Ureter (tissue), 1 donor: ENCODE data around the gene IL17RB. TPM values are rescaled to one million over a fixed set of nuclear protein-coding genes. Genes with fewer than 3 reads are reported as not detected.

Experiments used
- DNase-seq: peaks from one replicate; pipeline ENCODE4 v3.0.0-alpha.2; 2020; ENCODE audit warnings: low spot score
- total RNA-seq: library from RNA; stranded (reverse); gene quantifications from one replicate; pipeline ENCODE4 v1.2.4, GENCODE V29; 2023
- donor health status: DM: yes; HTN: yes; CAD: no.

IL17RB gene
- total RNA-seq, 1 donor from 2014 or later = 0.65 TPM

DNA sequence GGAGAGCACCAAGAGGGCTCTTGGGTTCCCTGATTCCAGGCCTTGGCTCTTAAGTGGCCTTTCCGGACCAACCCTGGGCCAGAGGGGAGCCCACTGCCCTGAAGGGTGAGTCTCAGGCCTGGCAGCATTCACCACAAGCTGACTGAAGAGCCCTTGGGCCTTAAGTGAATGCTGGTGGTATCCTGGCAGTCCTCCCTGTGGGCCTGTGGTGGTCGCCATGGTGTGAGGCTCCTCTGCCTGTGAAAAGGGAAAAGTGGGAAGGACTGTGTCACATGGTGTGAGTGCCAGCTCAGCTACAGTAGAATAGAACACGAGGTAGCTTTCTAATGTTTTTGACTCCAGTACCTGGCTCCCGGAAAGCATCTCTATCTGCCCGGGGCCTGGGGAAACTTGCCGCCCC is 15.4 kb upstream of the IL17RB start:
- DNase-seq = no peak

DNA sequence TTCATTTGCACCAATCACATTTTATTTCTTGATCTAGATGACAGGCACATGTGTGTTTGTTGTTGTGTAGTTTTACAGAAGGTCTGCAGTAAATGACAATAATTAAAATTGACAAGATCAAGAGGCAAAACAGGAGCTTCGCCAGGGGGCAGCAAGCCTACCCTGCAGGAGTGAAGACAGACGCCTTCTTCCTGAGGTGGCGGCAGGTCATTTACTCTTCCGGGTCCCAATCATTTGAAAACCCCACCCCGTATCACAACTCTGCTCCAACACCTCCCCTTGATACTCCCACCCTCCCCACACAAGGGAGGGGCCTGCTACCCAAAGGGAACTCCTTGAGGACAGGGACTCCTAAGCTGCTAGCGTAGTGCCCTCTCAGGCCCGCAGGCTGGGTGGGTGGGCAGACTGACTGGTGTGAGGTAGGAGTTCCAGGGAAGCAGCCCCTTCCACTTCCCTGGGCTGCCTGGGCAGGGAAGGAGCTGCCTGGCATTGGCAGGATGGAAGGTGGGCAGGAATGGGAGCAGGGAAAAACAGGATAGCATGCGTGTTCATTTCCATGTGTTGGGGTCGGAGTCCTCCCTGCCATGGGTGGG is 13.2 kb upstream of the IL17RB start:
- DNase-seq = no peak

DNA sequence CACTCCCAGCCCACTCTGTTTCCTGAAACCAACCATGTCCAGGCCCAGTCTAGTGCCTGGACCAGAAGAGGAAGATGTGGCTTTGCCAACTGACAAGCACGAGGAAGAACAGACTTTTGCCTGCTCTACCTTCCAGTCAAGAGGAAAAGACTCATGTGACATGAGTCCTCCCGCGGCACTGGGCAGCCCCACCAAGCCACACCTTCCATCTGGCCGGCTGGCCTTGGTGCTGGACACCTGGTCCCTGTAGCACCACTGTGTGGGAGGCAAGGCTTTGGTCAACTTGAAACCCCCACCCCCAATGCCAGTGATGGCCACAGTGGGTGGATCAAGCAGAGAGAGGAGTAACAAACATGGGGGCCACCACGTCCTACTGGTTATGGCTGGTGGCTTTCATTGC is 12.7 kb upstream of the IL17RB start:
- DNase-seq = no peak

DNA sequence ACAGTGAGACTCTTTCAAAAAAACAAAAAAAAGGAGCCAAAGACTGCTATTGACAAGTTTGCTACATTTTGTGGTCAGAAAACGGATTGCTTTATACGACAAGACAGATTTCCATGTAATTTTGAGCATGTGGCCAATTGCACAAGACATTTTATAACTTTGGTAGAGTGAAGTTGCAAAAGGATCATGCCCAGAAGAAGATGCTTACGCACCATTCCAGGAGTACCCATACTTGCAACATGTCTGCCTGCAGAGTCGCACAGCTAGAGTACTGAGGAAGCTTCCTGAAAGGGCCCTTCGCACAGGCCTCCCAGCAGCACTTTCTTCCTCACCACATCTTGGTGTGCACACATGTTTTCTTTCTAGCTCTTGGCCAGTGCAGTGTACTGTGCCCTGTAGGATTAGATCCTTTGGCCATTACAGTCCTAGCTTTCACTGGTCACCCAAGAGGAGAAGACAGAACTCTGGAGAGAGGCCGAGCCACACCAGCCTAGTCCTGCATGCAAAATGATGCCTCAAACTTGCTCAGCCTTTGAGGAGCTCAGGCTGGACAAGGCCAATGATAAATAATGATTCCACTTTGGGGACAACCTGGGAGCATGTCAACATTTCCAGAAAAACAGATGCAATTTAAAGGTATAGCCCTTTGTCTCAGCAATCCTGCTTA is 11.8 kb upstream of the IL17RB start:
- no peak for DNase-seq

DNA sequence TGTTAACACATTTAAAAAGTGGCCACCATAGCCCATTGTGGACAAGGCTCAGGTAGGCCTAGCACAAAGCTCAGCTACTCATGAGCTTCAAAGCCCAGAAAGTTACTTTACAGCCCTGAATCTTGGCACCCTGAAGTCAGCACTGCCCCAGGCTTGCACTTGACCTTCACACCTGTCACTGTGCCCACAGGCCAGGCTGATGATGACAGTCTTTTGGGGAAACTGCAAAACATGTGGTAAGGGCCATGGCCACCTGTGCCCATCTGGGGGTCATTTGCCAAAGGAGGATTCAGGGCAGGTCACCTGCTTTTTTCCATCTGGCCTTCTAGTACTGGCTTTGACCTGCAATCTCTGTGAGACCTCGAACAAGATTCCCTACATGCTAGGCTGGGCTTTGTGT is 11.1 kb upstream of the IL17RB start:
- no peak for DNase-seq

DNA sequence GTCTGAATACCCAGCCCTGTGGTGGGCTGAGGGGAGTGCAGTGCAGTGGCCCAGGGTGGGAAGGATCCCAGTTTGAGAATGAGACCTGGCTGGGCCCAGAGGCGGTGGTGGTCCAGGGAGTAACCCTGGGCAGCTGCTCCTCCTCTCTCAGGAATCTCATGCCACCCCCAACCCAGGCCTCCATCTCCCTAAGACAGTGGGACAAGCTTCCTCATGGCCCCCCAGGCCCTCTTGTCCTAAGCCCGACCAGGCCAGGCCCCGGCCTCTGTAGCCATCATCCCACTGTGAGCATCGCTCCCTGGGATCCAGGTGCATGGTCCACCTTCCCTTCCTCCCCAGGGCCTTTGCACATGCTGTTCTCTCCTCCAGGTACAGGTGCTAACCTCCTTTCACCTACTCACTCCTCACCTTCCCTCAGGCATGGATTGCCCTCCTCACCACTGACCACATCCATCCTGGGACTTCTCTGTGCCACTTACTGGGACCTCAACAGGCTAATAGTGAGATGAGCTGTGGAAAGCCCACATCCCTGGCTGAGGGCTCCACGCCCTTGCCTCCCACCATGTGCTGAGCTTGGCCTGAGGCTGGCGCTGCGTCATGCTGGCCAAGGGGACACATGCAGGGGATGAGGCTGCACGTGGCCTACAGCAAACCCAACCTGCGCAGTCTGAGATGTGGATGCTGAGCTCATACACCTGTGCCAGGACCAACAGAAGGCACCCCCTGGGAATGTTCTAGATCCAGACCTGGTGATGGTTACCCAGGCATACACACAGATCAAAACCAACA is 10.1 kb upstream of the IL17RB start:
- DNase-seq = no peak

DNA sequence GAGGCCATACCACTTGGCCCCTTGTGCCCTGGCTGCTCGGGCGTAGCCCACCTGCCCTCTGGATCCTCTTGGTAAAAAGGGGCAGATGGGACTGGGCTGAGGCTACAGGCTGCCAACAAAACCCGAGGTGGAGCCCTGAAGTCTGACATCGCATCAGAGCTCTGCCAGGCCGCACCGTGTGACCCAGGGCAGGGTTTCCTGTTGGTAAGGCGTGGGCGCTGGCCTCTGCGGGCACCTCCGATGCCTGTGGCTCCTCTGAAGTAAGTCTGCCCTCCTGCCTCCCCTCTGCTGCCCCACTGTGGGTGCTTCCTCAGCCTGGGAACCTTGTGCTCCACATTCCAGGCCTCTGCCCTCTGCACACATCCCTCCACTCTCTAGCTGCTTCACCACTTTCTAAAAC is 9.0 kb upstream of the IL17RB start:
- no peak for DNase-seq

DNA sequence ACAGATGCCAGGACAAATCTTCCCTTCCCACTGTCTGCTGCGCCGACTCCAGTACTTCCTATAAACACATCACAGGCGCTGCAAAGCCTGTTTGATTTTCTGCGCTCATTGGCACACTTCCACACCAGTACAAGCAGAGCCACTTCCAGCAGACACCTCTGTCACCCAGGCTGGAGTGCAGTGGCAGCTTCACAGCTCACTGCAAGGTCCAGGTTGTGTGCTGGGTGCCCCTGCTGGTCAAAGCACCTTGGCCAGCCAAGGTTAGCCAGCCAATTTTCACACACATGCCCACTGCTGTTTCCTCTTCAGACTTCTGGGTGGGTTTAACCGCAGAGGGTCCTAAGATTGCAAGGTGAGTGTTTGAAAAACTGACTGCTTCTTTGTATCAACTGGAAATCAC is 5.1 kb upstream of the IL17RB start:
- no peak for DNase-seq

DNA sequence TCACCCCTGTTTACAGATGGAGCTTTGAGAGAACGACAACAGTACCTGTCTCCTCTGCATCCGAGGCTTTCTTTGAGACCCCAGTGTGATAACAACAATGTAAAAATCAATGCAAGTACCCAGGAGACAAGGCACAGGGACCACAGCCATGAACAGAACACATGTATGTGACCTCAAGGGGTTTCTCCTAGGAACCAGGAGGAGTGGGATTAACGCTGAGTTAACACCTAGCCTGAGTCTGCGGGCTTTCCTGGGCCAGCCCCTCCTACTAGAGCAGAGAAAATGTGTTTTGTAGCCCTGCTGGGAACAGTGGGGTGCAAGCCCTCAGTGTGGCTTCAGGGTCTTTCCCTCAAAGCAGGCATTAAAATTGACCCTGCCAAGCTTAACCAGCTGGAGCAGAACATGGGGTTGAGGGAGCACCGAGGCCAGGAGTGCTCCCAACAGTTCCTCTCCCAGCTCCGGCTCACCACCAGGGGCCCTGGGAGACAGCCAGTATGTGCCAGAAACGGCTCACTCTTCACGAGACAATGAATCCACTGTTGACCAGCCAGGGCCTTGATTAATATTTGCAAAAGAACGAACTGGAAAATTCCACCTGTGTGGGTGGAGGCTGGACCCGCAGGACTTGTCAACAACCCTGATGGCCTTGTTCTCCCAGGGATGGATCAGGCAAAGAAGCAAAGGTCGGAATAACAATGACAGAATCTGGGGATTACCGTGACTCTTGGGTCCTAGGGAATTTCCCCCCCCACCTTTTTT is 3.8 kb upstream of the IL17RB start:
- DNase-seq = no peak

DNA sequence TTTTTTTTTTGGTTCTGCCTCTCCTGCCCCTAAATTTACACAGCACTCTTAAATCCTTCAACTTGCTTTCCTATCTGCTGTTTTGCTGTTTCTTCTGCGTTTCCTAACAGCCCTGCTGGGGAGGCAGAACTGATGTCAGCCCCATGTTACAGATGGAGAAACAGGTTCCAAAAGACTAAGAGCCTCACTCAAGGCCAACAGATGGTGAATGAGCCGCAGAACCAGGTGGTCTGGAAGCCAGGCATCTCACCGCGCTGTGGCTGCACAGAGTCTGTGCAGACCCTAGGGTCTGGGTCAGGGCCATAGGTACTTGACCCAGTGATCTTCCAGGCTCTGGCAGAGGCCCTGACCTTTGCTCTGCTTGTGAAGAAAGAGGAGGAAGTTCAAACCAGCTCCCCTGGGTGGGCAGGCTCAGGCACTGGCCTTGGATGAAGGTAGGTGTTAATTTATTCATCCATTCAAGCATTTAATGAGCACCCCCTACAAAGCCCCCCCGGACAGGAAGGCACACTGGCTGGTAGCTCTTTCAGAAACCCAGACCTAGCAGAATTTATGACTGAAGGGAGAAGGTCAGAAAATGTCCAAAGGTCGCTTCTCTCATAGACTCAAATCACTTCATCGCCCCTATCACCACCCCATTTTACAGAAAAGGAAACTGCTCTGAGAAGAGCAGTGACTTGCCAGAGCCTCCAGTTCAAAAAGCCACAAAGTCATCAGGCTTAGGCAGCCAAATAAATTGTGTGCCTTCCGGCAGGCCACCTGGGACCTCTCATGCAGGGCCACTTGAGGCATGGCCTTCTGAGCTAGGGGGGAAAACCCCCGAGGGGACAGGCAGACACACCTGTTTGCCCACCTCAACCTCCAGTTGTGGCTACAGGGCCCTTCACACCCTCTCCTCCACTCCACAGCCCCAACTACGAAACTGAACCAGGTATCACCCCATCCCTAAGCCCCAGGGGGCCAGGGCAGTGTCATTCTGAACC is 2.9 kb upstream of the IL17RB start:
- DNase-seq = no peak

DNA sequence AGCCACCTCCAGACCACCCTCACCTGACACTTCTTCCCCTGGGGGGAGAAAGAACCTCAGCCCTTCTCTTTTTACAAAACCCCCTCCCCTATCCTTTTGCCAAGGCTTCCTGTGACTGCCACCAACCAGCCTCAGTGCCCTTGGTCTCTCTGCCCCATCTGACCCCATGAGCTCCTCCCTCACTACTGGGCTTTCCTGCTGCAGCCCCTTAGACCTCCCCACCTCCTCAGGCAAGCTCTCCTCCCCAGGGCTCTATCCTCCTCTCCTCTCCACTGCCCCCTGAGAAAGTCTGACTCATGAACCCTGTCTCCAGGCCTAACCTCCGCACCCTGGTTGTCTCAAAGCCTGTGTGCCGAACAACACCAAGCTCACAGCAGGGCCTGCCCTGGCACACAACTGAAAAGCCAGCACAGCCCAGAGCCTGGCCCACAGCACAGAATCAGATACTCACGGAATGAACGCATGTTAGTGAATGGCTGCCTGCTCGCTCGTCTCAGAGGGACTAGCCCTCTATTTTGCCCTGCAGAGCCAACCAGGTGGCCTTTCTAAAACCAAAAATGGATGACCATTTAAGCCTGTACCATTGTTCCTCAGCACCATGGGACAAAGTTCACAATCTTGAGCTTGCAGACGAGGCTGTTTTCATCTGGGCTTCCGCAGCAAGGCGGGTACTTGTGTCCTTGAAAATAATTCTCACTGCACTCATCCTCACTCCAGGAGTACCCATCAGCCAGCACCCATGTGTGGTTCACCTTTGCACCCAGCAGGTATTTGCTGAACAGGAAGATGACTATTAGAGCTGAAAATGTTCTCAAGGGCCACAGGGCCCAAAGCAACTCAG is 1.9 kb upstream of the IL17RB start:
- no peak for DNase-seq

DNA sequence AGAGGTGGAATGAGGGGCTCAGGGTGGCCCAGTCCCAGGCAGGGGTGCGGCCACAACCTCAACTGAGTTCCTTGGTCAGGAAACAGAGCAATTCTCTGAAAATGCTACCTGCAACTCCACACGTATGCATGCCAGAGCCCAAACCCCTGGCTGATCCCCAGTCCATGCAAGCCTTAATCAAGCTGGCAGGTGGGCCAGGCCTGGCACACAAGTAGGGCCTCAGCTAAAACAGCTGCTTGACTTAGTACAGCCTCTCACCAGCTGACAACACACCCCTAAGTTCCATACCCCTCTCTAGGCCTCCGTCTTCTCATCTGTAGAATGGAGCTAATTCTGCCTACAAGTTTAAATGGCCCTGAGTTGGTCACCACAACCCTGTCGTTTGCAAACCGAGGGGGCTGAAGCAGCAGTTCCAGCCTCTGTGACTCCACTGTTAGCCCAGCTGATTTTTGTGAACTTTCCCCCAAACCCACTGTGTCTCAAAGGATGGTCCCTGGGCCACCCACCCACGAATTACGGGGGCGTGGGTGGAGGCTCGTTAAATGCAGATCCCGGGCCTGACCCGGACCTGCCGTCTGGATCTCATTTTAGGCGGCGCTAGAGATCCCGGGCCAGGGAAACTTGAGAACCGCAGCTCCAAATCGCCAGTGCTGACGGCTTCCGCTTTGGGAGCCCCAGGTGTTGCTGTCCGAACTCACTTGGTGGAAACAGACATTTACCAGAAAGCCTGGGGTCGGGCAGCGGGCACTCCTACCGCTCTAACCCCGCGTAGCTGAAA is 1.1 kb upstream of the IL17RB start:
- peak; percentile 58 for DNase-seq

DNA sequence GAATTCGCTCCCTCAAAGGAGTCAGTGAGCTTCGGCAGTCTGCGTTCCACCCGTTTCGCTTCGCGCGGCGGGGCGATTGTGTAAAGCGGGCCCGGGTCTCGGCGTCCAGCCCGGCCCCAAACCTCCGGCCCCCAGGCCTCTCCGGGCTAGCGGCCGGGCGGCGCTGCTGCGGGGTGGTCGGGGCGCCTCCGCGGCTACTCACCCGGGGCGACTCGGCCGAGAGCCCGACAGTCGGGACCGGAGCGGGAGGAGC is 561 bp upstream of the IL17RB start:
- DNase-seq = no peak

DNA sequence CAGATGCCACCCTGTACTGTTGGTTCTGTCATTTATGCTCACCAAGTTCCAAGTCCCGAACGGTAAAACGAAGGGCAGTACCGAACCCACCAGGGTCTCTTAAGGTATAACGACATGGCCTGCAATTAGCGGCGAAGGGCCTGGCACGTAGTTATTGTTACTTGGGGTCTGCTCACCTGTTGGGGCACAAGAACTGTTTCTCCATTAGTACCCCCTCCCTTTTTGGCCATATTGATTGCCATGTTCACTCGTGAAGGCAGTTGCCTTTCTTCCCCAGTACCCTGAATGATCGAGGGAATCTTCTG is 435 bp downstream of the IL17RB start:
- no peak for DNase-seq

DNA sequence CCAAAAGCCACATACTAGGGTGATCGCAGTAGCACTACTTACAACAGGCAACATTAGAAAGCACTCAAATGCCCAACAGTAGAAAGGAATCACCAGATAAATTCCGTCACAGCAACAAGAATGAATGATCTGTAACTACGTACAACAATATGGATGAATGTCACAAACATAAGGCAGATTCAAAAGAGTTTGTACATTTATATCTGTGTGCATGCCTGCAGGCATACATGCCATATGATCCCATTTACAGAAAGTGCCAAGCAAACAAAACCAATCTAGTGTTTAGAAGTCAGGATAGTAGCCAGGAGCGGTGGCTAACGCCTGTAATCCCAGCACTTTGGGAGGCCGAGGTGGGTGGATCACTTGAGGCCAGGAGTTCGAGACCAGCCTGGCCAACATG is 3.5 kb downstream of the IL17RB start:
- DNase-seq = no peak

DNA sequence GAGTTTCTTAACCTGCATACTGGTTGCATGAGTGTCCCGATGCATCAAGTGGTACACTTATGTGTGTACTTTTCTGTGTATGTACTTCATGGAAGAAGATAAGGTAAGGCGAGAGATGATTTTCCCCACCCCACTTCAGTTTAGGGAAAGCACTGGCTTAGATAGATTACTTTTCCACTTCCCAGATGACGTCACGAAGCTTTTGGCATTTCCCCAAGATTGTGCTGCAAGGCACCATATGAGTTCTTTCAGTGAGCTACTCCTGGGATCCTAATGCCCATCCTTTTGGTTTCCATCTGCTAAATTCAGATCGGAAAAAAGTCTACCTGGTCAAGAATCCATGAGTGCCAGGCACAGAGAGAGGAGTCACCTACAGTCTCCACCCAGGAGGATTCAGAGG is 4.5 kb downstream of the IL17RB start:
- peak; percentile 57 for DNase-seq

DNA sequence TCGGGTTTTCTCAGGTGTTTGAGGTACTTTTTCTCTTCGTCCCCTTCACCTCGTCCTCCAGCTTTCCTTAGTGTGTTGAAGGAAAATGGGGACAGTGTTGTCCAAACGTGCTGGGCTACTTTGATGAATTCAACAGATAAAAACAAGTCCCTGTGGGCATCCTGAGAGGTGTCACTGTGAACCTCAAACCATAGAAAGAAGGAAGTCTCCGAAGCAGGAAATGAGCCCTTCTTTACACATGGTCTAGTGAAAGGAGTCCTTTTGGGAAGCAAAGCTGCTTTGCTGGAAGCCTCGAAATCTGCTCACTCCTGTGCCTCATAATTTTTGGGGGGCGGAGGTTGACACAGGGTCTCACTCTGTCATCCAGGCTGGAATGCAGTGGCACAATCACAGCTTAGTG is 10.6 kb downstream of the IL17RB start:
- DNase-seq = no peak

DNA sequence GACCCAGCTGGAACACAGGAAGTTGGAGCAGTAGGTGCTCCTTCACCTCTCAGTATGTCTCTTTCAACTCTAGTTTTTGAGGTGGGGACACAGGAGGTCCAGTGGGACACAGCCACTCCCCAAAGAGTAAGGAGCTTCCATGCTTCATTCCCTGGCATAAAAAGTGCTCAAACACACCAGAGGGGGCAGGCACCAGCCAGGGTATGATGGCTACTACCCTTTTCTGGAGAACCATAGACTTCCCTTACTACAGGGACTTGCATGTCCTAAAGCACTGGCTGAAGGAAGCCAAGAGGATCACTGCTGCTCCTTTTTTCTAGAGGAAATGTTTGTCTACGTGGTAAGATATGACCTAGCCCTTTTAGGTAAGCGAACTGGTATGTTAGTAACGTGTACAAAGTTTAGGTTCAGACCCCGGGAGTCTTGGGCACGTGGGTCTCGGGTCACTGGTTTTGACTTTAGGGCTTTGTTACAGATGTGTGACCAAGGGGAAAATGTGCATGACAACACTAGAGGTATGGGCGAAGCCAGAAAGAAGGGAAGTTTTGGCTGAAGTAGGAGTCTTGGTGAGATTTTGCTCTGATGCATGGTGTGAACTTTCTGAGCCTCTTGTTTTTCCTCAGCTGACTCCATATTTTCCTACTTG is 11.9 kb downstream of the IL17RB start:
- no peak for DNase-seq

DNA sequence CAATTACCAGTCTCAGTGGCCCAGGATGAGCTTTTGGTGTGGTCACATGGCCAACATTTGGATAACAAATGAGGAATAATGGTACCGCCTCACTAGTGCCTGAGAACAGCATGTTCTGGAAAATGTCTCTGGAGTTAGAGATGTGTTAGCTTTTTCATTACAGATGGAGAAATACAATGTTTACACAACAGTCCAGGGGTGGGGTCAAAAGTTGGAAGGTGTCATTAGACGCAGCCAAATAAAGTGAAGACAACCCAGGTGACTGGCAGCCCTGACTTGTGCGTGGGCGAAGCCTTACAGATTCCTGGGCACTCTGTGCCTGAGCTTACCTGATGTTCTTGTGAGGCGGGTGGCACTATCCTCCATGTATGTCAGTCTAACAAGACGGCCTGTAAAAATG is 12.8 kb downstream of the IL17RB start:
- DNase-seq = no peak

DNA sequence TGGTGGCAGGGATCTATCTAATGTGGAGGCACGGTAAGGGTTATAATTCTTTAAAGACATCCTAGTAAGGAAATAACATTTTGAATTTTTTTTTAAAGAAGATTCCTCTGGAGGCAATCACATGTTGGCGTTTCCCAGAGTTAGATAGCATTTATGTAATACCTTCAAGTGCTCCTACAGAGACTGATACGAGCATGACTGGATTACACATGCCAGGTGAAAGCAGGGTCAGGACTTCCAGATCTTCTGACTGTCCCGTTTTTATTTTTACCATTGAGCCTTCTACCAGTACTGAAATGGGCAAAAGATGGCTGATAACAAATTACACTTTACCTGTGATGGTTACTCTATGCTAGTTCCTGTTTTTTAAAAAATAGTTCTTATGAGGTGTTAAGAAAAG is 13.8 kb downstream of the IL17RB start:
- DNase-seq = no peak
